Gastroesophageal sphincter (tissue), 3 donors: ENCODE data around the gene ABCG1.

Source experiments
- POLR2A ChIP-seq, 2 donors: fragments of 450-650 bp; IDR thresholded peaks; one replicate each; pipeline ENCODE4 v1.6.1; 2017; ENCODE audit warnings: antibody characterized with exemption in 2 of 2, mild to moderate bottlenecking in 2 of 2, moderate library complexity in 1 of 2
- POLR2AphosphoS5 ChIP-seq: sonication (generic); formaldehyde crosslinking; IDR thresholded peaks from one replicate; pipeline ENCODE4 v1.6.1; 2017; ENCODE audit warnings: antibody characterized with exemption
- TF ChIP-seq, protein P1 (sequence below), 4 experiments: fragments of 200-600 bp in 2 of 4; fragments of 450-650 bp in 2 of 4; sonication (generic) in 1 of 4; IDR thresholded peaks; one replicate each; pipeline ENCODE4 v1.5.1; 2017 to 2019; ENCODE audit warnings: antibody characterized with exemption in 4 of 4, mild to moderate bottlenecking in 2 of 4, moderate library complexity in 2 of 4

- TF ChIP-seq, protein P1, sequence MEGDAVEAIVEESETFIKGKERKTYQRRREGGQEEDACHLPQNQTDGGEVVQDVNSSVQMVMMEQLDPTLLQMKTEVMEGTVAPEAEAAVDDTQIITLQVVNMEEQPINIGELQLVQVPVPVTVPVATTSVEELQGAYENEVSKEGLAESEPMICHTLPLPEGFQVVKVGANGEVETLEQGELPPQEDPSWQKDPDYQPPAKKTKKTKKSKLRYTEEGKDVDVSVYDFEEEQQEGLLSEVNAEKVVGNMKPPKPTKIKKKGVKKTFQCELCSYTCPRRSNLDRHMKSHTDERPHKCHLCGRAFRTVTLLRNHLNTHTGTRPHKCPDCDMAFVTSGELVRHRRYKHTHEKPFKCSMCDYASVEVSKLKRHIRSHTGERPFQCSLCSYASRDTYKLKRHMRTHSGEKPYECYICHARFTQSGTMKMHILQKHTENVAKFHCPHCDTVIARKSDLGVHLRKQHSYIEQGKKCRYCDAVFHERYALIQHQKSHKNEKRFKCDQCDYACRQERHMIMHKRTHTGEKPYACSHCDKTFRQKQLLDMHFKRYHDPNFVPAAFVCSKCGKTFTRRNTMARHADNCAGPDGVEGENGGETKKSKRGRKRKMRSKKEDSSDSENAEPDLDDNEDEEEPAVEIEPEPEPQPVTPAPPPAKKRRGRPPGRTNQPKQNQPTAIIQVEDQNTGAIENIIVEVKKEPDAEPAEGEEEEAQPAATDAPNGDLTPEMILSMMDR (IDR thresholded peaks at IDR 0.05) = no peak
- no peak for TF ChIP-seq POLR2A (IDR thresholded peaks at IDR 0.05)
- peak; percentile 45 for TF ChIP-seq POLR2AphosphoS5
Observed at GRCh38 chr21:42227909-42228708, 9.2 kb downstream of the ABCG1 start.
